Muscle layer of colon (tissue), 2 donors: Measurements from ENCODE around the gene DEF6.
"Not testable (repeated sequence)": the region's sequence is repeated elsewhere in the genome, so short reads cannot be mapped to it uniquely, and the experiment has no call there.

ENCODE experiments used
- H3K27ac ChIP-seq: one replicate; pipeline ENCODE4 v1.7.0; 2013; ENCODE audit warnings: low read depth, mild to moderate bottlenecking, low read length, moderate library complexity
- H3K27me3 ChIP-seq, 2 donors: one replicate each; pipeline ENCODE4 v1.7.0; 2013; ENCODE audit warnings: low read length in 2 of 2, mild to moderate bottlenecking in 2 of 2; ENCODE audit not compliant: insufficient read depth in 2 of 2, control insufficient read depth in 1 of 2
- H3K36me3 ChIP-seq: one replicate; pipeline ENCODE4 v1.7.0; 2013; ENCODE audit warnings: mild to moderate bottlenecking, low read length; ENCODE audit not compliant: insufficient read depth
- H3K4me1 ChIP-seq: one replicate; pipeline ENCODE4 v1.7.0; 2013; ENCODE audit warnings: mild to moderate bottlenecking, low read length; ENCODE audit not compliant: insufficient read depth
- H3K4me3 ChIP-seq, 2 donors: one replicate each; pipeline ENCODE4 v1.7.0; 2013; ENCODE audit warnings: low read length in 2 of 2, low read depth in 1 of 2, mild to moderate bottlenecking in 1 of 2, moderate library complexity in 1 of 2
- H3K9ac ChIP-seq: one replicate; pipeline ENCODE4 v1.7.0; 2013; ENCODE audit warnings: low read length
- H3K9me3 ChIP-seq: one replicate; pipeline ENCODE4 v1.7.0; 2013; ENCODE audit warnings: mild to moderate bottlenecking, low read length
- donor health status: abdominal sarcoma.
- donor health status: Adenocarcinoma of cecum.

The DEF6 gene

DNA sequence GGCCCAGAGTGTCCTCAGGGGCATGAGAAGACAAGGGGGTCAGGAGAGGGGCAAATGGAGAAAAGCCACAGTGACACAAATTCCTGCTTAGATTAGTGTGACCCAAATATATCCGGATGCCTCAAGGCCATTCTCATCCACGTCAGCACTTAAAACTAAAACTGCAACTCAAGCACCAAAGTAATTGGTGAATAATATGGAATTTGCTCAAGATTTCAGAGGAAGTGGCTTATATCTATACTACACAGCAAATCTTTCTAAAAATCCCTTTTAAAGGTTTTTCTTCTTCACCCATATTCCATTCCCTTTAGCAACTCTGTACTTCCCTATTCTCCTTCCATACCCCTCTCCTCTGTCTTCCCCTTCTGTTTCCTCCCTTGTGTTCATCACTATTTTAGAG is 15.2 kb downstream of the DEF6 start:
- Histone ChIP-seq H3K9ac (no peak overlapping the region), H3K4me1 (no peaks in the 10 kb centered on the region), H3K4me3 (no peak overlapping the region), H3K36me3 (no peaks in the 10 kb centered on the region), H3K27ac (no peak overlapping the region), H3K9me3 (no peaks in the 10 kb centered on the region), H3K27me3 (no peaks in the 10 kb centered on the region)

DNA sequence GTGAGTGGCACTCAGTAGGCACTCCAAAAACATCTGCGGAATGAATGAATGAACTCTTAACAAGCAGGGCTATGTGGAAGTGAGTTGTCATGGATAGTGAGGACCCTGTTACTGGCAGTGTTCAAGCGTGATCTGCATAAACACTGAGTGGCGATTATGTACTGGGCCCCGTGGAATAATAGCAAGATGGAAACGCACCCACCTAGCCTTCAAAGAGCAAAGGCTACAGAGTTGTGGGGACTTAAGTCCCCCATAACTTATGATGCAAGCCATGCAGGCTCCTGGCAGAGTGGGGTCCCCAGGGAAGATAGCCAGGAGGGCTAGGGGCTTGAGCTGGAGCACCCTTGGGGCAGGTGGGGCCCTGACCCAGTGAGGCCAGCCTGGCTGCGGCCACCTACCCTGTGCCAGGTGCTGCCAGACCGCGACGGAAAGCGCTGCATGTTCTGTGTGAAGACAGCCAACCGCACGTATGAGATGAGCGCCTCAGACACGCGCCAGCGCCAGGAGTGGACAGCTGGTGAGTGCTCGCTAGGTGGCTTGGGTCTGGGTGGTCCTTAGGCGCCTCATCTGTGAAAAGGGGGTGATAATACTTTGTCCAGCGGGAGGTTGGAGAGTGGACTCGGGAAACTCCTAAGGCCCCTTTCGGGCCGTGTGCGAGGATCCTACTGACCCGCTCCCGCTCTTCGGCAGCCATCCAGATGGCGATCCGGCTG is 20.0 kb downstream of the DEF6 start:
- H3K27ac ChIP-seq, result peak overlapping the region; percentile 52
- H3K9ac ChIP-seq, result no peak overlapping the region

GRCh38 chr6:35318196-35319171 is 20.9 kb downstream of the DEF6 start:
- Histone ChIP-seq H3K9me3 (no peaks in the 10 kb centered on the region), H3K9ac (no peak overlapping the region), H3K36me3 (no peaks in the 10 kb centered on the region), H3K4me3 (peak overlapping the region; percentile 58 to 65), H3K4me1 (no peaks in the 10 kb centered on the region), H3K27ac (peak overlapping the region; percentile 52), H3K27me3 (no peaks in the 10 kb centered on the region)

More for the DNA sequence above, 20.0 kb downstream of the DEF6 start:
- no peaks in the 10 kb centered on the region for H3K27me3 ChIP-seq
- H3K4me1 ChIP-seq, result no peaks in the 10 kb centered on the region
- no peaks in the 10 kb centered on the region for H3K9me3 ChIP-seq
- H3K4me3 ChIP-seq, result peak overlapping the region; percentile 58 to 65
- no peaks in the 10 kb centered on the region for H3K36me3 ChIP-seq

DNA sequence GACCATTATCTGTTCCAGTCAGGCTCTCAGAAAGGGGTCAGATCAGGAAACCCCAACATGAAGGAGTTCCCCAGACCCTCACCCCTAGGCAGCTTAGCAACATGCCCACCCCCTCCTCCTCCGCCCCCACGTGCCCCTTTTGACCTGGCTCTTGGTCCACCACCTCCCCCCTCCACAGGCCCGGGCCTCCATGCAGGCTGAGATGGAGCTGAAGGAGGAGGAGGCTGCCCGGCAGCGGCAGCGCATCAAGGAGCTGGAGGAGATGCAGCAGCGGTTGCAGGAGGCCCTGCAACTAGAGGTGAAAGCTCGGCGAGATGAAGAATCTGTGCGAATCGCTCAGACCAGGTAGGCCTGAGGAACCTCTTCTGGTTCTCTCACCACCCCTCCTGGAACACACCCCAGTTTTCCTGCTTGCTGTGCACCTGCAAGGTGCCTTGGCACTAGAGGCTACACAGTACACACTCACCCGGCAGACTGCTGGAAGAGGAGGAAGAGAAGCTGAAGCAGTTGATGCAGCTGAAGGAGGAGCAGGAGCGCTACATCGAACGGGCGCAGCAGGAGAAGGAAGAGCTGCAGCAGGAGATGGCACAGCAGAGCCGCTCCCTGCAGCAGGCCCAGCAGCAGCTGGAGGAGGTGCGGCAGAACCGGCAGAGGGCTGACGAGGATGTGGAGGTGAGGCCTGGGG is 21.9 kb downstream of the DEF6 start:
- no peak overlapping the region for H3K27ac ChIP-seq
- no peaks in the 10 kb centered on the region for H3K9me3 ChIP-seq
- H3K4me1 ChIP-seq, result no peaks in the 10 kb centered on the region
- H3K36me3 ChIP-seq, result no peaks in the 10 kb centered on the region
- H3K9ac ChIP-seq, result no peak overlapping the region
- no peak overlapping the region for H3K4me3 ChIP-seq
- H3K27me3 ChIP-seq, result no peaks in the 10 kb centered on the region

GRCh38 chr6:35320031-35320410 is 22.4 kb downstream of the DEF6 start:
- Histone ChIP-seq H3K9ac (no peak overlapping the region), H3K4me1 (no peaks in the 10 kb centered on the region), H3K27me3 (no peaks in the 10 kb centered on the region), H3K9me3 (no peaks in the 10 kb centered on the region), H3K36me3 (no peaks in the 10 kb centered on the region), H3K4me3 (no peak overlapping the region), H3K27ac (no peak overlapping the region)

DNA sequence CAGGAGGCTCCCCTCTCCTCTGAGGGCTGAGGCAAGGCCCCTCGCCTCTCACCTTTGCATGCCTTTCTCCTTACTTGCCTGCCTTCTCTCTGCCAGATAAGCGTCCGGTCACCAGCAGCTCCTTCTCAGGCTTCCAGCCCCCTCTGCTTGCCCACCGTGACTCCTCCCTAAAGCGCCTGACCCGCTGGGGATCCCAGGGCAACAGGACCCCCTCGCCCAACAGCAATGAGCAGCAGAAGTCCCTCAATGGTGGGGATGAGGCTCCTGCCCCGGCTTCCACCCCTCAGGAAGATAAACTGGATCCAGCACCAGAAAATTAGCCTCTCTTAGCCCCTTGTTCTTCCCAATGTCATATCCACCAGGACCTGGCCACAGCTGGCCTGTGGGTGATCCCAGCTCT is 23.5 kb downstream of the DEF6 start:
- H3K36me3 ChIP-seq, result no peaks in the 10 kb centered on the region
- no peaks in the 10 kb centered on the region for H3K9me3 ChIP-seq
- H3K27ac ChIP-seq, result no peak overlapping the region
- H3K9ac ChIP-seq, result no peak overlapping the region
- H3K4me1 ChIP-seq, result no peaks in the 10 kb centered on the region
- H3K27me3 ChIP-seq, result no peaks in the 10 kb centered on the region
- H3K4me3 ChIP-seq, result no peak overlapping the region

DNA sequence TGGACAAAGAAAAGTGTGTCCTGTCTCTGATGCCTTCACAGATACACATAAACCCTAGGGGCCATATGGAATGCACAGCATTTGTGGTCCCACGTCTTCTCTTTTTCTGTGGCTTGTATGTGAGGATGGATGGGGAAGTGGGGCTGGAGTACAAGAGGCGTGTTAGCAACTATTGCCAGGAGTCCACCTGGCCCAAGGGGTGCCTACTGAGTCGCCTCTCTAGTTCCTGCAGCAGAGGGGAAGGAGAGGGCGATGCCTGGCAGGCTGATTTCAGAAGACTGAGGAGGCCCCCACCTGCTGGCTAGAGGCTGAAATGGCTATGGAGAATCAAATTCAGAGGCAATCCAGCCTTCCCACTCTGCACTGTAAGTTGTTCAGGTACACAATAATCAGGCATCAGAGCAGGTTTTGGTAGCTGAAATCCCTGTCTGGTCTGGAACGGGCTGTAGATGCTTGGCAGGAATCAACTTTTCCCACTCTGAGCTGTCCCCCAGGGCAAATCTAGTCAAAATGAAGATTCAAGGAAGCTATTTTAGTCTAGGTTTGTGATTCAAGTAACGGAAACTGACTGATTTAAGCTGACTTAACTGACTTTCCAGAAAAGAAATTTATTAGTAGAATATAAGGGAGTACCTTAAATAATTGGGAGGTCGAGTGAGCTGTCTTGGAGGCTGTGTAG is 29.9 kb downstream of the DEF6 start:
- Histone ChIP-seq H3K4me3 (no peak overlapping the region), H3K9me3 (no peaks in the 10 kb centered on the region), H3K9ac (no peak overlapping the region), H3K27ac (no peak overlapping the region), H3K4me1 (no peaks in the 10 kb centered on the region), H3K36me3 (no peaks in the 10 kb centered on the region), H3K27me3 (no peaks in the 10 kb centered on the region)

DNA sequence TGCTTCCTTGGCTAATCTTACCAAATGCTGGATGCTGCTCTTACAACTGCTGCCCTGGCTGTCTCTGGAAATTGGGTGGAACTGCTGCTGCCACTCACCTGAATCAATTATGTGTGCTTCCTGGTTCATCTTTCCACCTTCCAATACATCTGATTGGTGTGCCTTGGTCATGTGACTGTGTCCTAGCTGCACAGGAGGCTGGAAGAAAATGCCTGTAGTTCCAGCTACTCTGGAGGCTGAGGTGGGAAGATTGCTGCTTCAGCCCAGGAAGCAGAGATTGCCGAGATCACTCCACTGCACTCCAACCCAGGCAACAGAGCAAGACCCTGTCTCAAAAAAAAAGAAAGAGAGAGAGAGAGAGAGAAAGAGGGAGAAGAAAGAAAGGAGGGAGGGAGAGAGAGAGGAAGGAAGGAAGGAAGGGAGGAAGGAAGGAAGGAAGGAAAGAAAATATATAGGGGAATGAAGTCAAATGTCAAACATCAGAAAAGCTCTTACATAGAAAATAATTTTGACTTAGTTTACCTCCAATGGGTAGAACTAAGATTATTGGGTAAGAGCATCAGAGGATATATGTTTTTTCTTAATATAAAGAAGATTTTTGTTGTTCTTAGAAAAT is 30.6 kb downstream of the DEF6 start:
- Histone ChIP-seq H3K27me3 (no peaks in the 10 kb centered on the region), H3K4me1 (no peaks in the 10 kb centered on the region), H3K36me3 (no peaks in the 10 kb centered on the region), H3K9me3 (no peaks in the 10 kb centered on the region), H3K27ac (no peak overlapping the region), H3K4me3 (no peak overlapping the region), H3K9ac (no peak overlapping the region)

DNA sequence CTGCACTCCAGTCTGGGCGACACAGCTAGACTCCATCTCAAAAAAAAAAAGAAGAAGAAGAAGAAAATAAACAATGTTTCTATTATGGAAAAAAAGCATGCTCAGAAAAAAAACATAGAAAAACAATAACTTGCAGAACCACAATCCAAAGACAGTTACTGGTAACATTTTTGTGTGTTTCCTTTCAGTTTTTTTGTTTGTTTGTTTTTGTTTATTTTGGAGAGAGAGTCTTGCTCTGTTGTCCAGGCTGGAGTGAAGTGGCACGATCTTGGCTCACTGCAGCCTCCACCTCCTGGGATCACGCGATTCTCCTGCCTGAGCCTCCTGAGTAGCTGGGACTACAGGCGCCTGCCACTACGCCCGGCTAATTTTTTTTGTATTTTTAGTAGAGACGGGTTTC is 31.3 kb downstream of the DEF6 start:
- not testable (repeated sequence) for H3K9me3 ChIP-seq, H3K4me3 ChIP-seq, H3K27me3 ChIP-seq, H3K36me3 ChIP-seq, H3K27ac ChIP-seq, H3K9ac ChIP-seq, H3K4me1 ChIP-seq

GRCh38 chr6:35330541-35331119 is 33.0 kb downstream of the DEF6 start:
- H3K27ac ChIP-seq, result no peak overlapping the region
- no peaks in the 10 kb centered on the region for H3K9me3 ChIP-seq
- no peaks in the 10 kb centered on the region for H3K4me1 ChIP-seq
- no peak overlapping the region for H3K9ac ChIP-seq
- no peaks in the 10 kb centered on the region for H3K36me3 ChIP-seq
- H3K27me3 ChIP-seq, result no peaks in the 10 kb centered on the region
- H3K4me3 ChIP-seq, result no peak overlapping the region
